ENCODE results near the gene LYPLA2. TPM values are rescaled to one million over a fixed set of nuclear protein-coding genes. Genes with fewer than 3 reads are reported as not detected.

LYPLA2 gene
- total RNA-seq, 1 donor from 2014 or later: 88.9 TPM

- Mint-ChIP-seq H3K27me3 (ENCODE audit: low read depth) (no peaks in the 10 kb centered on the region), H3K9me3 (no peaks in the 10 kb centered on the region), H3K4me1 (peaks cover 14% of the 10 kb centered on the region), H3K4me3 (peak overlapping the region; percentile 8), H3K27ac (ENCODE audit: unreplicated experiment) (no peak overlapping the region), H3K36me3 (ENCODE audit: low read depth) (no peaks in the 10 kb centered on the region)
- no peak for DNase-seq (ENCODE audit: low read depth, low spot score)
- no peak for TF ChIP-seq CTCF (conservative IDR thresholded peaks at IDR 0.05)
Measured at GRCh38 chr1:23806280-23806679, 15.3 kb downstream of the LYPLA2 start.

- peak overlapping the region; percentile 17 for H3K4me3 Mint-ChIP-seq
- no peak for TF ChIP-seq CTCF (conservative IDR thresholded peaks at IDR 0.05)
- no peak overlapping the region for H3K27ac Mint-ChIP-seq (ENCODE audit: unreplicated experiment)
- H3K36me3 Mint-ChIP-seq (ENCODE audit: low read depth): no peaks in the 10 kb centered on the region
- no peaks in the 10 kb centered on the region for H3K9me3 Mint-ChIP-seq
- peaks cover 14% of the 10 kb centered on the region for H3K4me1 Mint-ChIP-seq
- DNase-seq (ENCODE audit: low read depth, low spot score): no peak
- H3K27me3 Mint-ChIP-seq (ENCODE audit: low read depth): no peaks in the 10 kb centered on the region
Measured at GRCh38 chr1:23807453-23807852, 16.5 kb downstream of the LYPLA2 start.

GRCh38 chr1:23809751-23810171 is 18.8 kb downstream of the LYPLA2 start:
- Mint-ChIP-seq H3K4me1 (peaks cover 4% of the 10 kb centered on the region), H3K36me3 (ENCODE audit: low read depth) (no peaks in the 10 kb centered on the region), H3K27me3 (ENCODE audit: low read depth) (no peaks in the 10 kb centered on the region), H3K4me3 (no peak overlapping the region), H3K9me3 (no peaks in the 10 kb centered on the region), H3K27ac (ENCODE audit: unreplicated experiment) (no peak overlapping the region)
- peak; percentile 55 for DNase-seq (ENCODE audit: low read depth, low spot score)
- TF ChIP-seq CTCF (conservative IDR thresholded peaks at IDR 0.05): peak; percentile 74

GRCh38 chr1:23810818-23811540 is 20.0 kb downstream of the LYPLA2 start:
- no peaks in the 10 kb centered on the region for H3K36me3 Mint-ChIP-seq (ENCODE audit: low read depth)
- H3K9me3 Mint-ChIP-seq: no peaks in the 10 kb centered on the region
- H3K27me3 Mint-ChIP-seq (ENCODE audit: low read depth): no peaks in the 10 kb centered on the region
- H3K27ac Mint-ChIP-seq (ENCODE audit: unreplicated experiment): no peak overlapping the region
- DNase-seq (ENCODE audit: low read depth, low spot score): peak; percentile 37
- H3K4me1 Mint-ChIP-seq: peaks cover 4% of the 10 kb centered on the region
- no peak overlapping the region for H3K4me3 Mint-ChIP-seq
- TF ChIP-seq CTCF (conservative IDR thresholded peaks at IDR 0.05): peak; percentile 63

GRCh38 chr1:23814016-23814415 is 23.1 kb downstream of the LYPLA2 start:
- peaks cover 4% of the 10 kb centered on the region for H3K4me1 Mint-ChIP-seq
- no peaks in the 10 kb centered on the region for H3K9me3 Mint-ChIP-seq
- no peak for TF ChIP-seq CTCF (conservative IDR thresholded peaks at IDR 0.05)
- H3K4me3 Mint-ChIP-seq: no peak overlapping the region
- no peaks in the 10 kb centered on the region for H3K27me3 Mint-ChIP-seq (ENCODE audit: low read depth)
- H3K36me3 Mint-ChIP-seq (ENCODE audit: low read depth): no peaks in the 10 kb centered on the region
- DNase-seq (ENCODE audit: low read depth, low spot score): no peak
- no peak overlapping the region for H3K27ac Mint-ChIP-seq (ENCODE audit: unreplicated experiment)

All from neural crest cell (in vitro differentiated cells).